SHP77 treated with DMSO at 0.1 percent for 48 hours (cell line): ENCODE results near the gene KLHDC7B.
A peak's percentile ranks its signal among the peaks of the same experiment; 100 is the strongest.
"Not testable (repeated sequence)": the region's sequence is repeated elsewhere in the genome, so short reads cannot be mapped to it uniquely, and the experiment has no call there.

Experiments used
- DNase-seq: peaks from one replicate; lab custom pipeline; 2025; lab: John Stamatoyannopoulos, UW

Gene KLHDC7B

DNA sequence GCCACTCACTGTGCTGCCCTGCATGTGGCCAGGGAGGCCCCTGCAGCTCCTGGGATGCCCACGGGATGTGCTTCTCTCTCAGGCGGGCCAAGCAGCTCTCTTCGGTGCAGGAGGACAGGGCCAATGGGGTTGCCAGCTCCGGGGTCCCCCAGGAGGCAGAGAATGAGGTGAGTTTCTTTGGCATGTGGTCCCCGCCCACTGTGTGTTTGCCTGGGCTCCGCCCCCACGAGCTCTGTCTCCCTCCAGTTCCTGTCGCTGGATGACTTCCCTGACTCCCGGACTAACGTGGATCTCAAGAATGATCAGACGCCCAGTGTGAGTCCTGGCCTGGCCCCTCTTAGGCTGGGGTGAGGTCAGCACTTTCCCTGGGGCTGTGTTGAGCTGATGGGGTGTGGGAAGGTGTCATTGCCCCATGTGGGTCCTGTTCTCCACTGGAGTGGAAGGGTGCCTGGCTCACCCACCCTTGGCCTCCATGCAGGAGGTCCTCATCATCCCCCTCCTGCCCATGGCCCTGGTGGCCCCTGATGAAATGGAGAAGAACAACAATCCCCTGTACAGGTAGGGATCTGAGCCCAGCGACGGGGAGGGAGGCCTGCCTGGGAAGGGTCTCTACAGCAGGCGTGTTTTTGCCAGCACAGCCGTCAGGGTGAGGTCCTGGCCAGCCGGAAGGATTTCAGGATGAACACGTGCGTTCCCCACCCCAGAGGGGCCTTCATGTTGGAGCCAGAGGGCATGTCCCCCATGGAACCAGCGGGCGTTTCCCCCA, 28.0 kb upstream of the KLHDC7B start:
- DNase-seq: no peak

DNA sequence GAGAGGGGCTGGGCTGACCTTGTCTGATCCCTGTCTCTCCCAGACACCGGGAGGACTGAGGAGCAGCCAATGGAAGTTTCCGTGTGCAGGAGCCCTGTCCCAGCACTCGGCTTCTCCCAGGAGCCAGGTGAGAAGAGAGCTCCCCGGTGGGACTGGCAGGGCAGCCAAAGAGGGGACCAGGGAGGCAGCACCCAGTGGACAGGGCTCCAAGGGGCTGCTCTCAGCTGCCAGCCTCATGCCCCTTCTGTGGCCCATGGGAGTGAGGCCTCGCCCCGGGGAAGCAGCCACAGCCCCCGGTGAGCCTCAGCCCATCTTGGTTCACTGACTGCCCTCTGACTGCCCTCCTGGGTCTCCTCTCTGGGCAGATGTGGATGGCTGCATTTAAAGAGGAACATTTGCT, 27.1 kb upstream of the KLHDC7B start:
- no peak for DNase-seq

DNA sequence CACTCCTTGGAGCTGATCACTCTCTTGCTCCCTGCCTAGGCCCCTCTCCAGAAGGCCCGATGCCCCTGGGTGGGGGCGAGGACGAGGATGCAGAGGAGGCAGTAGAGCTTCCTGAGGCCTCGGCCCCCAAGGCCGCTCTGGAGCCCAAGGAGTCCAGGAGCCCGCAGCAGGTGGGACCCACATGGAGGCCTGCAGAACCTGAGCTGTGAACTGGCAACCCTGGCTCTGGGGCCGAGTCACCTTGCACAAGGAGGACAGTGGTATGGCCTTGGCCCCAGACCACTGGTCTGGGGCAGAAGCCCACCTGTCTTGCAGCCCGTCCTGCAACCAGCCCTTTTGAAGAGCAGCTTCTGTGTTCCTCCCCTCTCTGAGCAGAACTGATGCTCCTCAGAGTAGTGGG, 26.5 kb upstream of the KLHDC7B start:
- DNase-seq: no peak

DNA sequence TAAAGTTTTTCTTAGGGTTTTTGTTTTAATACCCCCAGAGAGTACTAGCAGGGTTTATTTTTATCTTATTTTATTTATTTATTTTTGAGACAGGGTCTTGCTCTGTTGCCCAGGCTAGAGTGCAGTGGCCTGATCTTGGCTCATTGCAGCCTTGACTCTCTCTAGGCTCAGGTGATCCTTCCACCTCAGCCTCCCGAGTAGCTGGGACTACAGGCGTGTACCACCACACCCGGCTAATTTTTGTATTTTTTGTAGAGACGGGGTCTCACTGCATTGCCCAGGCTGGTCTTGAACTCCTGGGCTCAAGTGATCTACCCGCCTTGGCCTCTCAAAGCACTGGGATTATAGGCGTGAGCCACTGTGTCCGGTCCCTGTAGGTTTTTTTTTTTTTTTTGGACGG, 25.5 kb upstream of the KLHDC7B start:
- not testable (repeated sequence) for DNase-seq

DNA sequence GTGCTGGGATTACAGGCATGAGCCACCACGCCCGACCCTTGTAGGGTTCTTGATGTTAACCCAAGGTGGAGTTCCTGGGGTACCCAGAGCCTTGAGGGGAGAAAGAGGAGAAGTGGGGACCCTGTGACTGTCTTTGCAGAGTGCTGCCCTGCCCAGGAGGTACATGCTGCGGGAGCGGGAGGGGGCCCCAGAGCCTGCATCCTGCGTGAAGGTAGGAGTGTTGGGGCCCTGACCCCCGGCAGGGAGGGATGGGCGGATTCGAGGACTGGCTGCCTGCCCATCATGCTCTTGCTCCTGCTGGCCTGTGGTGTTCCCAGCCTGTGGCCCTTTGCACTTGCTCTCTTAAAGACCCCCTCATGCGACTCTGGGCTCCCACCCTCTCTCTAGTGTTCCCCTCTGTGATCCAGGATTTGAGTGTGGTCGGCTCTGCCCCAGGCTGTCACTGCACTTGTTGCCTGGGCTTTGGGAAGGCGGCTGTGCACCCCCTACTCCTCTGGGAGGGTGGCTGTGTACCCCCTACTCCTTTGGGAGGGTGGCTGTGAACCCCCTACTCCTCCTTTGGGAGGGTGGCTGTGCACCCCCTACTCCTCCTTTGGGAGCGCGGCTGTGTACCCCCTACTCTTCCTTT, 24.8 kb upstream of the KLHDC7B start:
- DNase-seq: no peak

DNA sequence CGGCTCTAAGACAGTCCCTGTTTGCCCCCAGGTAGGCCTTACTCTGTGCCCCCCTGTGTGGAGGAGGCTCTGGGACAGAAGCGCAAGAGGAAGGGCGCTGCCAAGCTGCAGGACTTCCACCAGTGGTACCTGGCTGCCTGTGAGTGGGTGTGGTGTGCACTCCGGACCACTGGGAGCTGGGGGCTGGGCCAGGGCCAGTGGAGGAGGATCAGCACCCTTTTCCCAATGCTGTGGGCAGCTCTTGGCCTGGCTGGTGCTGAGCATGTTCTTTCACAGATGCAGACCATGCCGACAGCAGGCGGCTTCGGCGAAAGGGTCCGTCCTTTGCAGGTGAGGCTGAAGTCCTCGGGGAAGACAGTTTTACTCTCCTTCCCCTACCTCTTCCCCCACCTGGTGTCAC, 24.0 kb upstream of the KLHDC7B start:
- no peak for DNase-seq

DNA sequence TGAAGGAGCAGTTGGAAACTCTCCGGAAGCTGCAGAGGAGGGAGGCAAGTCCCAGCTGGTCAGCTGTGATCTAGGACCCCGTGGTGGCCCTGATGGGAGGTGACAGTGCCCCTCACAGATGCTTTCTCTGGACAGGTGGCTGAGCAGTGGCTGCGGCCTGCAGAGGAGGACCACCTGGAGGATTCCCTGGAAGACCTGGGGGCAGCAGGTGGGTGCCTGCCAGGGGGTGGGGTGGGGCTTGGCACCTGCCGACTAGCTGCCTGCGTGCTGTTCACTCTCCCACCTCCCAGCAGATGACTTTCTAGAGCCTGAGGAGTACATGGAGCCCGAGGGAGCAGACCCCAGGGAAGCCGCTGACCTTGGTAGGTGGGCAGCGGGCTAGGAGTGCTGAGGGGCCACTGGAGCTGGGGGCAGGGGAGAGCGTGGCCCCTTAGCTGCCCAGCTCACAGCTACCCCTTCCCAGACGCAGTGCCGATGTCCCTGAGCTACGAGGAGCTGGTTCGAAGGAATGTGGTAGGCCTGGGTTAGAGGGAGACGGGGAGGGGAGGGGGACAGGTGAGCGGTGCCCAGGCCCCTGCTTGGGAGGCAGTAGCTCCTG, 23.4 kb upstream of the KLHDC7B start:
- DNase-seq: no peak

DNA sequence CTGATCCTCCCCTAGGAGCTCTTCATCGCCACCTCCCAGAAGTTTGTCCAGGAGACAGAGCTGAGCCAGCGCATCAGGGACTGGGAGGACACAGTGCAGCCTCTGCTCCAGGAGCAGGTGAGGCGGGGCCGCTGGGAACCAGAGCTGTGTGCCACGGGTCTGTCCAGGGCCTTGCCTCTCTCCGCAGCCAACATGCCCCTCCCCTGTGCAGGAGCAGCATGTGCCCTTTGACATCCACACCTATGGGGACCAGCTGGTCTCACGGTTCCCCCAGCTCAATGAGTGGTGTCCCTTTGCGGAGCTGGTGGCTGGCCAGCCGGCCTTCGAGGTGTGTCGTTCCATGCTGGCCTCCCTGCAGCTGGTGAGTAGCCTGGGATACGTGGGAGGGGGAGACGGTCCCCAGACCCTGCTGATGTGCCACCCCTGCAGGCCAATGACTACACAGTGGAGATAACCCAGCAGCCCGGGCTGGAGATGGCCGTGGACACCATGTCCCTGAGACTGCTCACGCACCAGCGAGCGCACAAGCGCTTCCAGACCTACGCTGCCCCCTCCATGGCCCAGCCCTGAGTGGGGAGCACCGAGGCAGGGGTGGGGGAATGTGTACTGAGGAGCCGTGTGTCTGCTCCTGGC, 22.8 kb upstream of the KLHDC7B start:
- no peak for DNase-seq

DNA sequence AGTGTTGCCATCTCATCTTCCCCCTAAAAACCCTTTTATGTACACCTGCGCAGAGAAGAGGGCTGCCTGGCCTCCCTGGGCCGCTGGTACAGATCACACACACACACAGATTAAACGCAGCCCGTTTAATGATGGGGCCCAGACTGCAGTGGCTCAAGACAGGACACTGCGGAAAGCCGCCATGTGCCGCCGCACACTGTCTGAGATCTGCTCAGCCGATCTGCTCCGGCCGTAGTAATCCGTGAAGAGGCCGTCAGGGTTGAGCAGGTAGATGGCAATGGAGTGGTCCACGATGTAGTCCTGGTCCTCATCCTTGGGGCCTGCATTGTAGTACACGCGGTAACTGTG, 22.3 kb upstream of the KLHDC7B start:
- no peak for DNase-seq

DNA sequence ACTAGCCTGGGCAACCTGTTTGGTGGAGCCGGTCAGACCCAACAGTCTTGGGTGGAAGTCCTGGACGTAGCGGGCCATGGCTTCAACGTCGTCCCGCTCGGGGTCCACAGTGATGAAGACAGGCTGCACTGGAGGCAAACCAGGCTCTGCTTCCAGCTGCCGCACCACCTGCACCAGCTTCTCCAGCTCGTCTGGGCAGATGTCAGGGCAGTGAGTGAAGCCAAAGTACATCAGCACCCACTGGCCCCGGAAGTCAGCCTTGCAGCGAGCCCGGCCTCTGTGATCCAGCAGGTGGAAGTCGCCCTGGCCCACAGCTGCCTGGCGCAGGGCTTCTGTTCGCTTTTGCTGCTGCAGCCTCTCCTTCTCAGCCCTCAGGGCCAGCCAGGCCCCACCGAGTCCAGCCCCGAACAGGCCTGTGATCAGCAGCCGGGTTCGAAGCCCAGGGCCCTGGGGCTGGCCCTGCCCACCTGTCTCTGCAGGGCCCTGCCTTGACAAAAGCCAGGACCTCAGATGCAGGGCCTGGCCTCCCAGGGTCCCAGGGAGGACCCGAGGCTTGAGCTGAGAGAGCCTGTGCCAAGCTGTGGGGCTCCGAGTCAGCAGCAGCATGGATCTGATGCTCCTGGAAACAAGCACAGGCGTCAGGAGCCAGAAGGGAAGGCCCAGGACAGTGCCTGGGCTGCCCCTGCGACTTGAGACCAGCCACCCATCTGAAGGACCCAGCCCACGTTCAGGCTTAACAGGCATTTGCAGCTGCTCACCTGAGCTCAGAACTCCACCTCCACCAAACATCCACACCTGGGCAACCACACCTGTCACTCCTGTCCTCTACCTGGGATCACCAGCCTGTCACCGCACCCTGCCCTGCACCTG, 21.7 kb upstream of the KLHDC7B start:
- DNase-seq: peak; percentile 55

DNA sequence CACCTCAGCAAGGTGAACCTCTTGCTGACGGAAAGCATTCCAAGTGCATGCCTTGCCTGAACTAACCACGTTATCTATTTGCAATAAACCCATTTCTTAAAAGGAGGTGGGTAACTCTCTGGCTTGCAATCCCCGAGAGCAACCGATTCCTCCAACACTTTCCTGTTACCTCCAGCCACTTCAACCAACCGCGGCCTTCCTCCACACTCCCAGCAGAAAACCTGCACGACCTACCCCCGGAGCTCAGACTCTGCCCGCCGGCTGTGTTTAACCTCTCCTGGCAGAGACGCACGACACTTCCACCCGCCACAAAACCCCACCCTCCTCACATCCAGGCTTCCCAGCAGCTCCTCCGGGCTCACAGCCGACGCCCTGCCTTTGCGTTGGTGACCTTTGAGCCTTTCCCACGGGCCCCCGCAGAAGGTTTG, 21.0 kb upstream of the KLHDC7B start:
- DNase-seq: no peak

DNA sequence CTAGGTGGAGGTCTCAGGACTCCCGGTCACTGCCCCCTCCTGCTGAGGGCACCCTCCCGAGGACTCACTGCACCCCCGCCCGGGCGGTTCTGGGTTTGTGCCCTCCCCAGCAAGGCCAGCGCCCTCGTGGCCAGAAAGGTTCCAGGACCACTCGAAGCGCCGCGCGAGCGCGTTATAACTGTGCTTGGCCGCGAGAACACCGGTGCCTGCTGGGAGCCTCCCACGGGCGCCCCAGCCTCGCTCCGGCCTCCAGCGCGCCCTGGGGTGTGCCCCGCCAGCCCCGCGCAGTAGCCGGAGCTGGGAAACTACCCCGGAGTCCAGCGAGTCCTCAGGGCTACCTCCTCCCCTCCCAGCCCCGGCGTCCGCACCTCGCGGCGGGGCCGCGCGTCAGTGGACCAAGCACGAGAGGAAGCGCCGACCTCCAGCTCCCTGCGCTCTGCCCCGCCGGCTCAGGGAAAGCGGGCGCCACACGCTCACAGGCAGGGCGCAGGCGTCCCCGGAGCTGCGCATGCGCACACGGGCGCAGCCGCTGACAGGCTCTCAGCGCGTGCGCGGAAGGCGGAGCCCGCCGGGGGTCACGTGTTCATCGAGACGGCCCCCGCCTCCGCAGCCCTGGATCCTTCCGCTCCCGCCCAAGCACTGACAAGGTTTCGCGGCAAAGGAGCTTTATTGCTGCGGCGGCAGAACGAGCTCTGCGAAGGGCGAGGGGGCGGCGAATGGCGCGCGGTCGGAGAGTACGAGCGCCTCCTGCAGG, 20.4 kb upstream of the KLHDC7B start, which contains the start of gene SCO2:
Gene SCO2 (minus strand): TSS at position 495 of the 754 bp plus-strand sequence. CDS start 1,187 bp downstream, outside the sequence.
- peak; percentile 94 for DNase-seq

DNA sequence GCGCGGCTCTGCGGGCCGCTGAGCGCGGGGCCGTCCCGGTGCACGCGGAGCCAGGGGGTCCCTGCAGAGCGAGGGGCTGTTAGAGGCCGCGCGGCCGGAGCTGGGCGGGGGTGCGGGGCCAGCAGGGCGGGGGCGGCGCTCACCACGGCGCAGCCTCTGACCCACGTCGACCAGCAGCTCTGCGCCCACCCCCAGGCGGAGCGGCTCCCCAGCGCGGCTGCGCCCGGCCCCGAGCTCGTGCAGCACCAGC, 19.9 kb upstream of the KLHDC7B start:
- DNase-seq: no peak

DNA sequence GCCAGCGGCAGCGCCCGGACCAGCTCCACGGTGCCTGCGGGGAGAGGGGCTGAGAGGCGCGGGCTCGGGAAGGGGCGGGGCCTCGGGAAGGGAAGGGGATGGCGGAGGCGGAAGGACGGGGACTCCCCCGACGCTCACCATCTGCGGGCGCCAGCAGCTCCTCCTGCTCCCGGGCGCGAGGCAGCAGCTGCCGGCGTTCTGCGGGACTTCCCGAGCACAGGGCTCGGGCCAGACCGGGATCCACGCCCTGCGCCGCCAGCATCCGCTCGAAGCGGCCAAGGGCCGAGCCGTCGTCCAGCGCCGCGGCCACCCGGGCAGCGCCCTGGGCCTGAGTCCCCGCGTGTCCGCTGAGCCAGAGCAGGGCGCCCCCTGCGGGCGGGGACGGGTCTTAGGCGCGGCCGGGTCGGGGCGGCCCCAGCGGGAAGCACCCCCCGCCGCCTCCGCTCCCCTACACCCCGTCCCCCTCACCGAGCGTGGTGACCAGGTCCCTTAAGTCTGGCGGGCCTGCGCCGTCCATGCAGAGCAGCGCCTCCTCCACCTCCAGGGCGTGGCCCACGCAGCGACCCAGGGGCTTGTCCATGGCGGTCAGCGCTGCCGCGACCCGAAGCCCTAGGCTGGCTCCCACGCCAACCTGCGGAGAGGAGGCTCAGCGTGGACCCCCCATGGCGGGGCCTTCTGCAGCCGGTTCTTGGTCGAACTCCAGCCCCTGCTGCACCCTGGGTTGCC, 19.4 kb upstream of the KLHDC7B start:
- peak; percentile 51 for DNase-seq

DNA sequence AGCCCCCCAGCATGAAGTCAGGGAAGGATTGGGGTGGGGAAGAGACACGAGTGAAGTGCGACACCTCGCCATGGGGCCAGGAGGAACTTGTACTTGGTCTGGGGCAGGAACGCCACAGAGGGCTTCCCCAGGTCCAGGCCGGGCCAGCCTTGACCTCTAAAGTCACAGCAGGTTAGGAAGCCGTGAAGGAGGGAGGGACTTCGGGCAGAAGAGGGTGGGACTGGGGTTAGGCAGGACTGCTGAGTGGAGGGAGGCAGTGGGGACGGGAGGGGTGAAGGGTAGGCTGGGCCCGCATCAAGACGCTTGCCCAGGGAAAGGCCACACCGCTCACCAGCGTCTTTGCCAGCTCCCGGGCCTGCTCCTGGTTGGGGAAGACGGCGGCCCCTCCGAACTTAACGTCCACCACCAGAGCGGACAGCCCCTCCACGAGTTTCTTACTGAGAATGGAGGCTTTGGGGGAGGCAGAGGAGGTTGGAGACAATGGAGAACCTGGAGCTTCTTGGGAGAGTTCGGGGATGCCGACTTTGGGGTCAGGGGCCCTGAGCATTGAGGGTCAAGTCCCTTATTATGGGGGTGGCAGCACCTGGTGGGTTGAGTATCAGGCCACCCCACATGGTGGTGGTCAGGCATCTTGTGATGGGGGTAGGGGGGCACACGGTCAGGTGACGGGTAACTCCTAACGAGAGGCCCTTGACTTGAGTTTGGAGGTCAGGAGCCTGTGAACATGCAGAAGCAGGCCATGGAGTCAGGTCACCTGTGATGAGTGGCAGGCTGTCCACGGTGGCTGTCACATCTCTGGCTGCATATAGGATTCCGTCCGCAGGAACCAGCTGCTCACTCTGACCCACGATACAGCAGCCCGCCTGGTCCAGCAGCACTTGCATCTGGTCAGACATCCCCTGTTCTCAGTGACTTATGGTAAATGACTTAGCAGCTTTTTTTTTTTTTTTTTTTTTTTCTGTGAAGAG, 18.6 kb upstream of the KLHDC7B start:
- no peak for DNase-seq

DNA sequence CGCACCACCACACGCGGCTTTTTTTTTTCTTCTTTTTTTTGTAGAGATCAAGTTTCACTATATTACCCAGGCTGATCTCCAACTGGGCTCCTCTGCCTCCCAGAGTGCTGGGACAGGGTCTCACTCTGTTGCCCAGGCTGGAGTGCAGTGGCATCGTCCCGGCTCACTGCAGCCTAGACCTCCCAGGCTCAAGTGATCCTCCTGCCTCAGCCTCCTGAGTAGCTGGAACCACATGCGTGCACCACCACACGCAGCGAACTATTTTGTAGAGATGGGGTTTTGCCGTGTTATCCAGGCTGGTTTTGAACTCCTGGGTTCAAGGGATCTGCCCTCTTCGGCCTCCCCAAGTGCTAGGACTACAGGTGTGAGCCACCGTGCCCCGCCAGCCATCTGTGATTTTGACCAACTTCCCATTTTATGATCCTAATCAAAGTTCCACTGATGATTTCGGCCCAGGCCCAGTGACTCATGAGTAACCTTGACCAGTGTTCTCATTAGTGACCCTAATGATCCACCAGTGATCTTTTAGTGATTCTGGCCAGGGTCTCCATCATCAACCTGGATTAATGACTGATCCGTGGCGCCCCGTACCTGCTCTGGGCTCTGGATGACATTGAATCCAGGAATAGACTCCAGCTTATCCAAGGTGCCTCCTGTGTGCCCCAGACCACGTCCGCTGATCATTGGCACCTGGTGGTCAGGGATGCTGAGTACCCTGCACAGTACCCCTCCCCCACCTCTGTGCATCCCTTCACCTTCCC, 17.6 kb upstream of the KLHDC7B start:
- DNase-seq: no peak

DNA sequence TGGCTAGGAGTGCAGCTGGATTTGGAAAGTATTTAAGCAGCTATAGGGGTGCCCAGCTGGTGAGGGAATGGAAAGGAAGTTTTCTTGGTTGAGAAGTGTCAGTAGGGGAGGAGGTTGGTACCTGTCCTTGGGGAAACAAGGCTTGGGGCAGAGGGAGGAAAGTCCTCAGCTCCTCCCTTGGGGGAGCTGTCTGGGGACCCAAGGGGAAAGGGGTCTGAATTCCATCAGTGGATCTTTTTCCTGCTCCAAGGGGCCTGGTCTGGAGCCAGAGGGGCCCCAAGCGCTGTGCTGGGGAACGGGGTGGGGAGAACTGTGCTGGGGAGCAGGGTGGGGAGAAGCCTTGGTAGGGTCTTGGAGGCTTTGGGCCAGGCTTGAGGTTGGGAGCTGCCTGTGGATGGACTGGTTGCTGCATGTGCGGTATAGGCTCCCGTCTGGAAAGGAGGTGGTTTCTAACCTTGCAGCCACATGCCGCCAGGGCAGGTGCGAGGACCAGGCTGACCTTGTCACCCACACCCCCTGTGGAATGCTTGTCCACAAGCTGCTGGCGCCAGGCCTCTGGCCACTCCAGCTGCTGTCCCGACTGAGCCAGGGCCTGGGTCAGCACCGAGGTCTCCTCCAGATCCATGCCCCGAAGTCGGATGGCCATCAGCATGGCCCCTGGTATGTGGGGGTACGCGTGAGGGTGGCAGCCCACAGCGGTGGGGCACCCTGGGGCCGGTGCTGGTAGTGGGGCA, 16.9 kb upstream of the KLHDC7B start:
- no peak for DNase-seq

DNA sequence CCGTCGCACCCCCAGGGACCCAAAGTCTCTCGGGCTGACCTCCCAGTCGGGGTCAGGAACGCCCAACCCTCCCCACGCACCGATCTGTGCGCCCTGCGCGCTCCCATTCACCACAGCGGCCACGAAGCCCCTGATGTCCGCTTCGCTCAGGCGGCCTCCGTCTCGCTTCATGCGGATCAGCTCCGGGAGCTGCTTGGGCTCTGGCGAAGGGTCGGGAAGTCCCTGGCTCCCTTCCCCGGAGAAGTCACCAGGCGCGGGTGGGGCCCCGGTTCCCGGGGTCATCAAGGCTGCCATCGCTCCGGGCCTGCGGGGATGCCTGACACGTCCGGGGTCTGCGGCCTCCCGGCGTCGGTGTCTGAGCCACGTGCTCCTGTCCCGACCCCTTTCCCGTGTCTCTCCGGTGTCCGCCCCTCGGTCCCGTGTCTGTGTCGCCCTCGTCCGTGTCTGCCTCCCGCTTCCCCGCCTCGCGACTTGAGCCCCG, 16.2 kb upstream of the KLHDC7B start:
- DNase-seq: no peak
